Stimulated activated CD8-positive, alpha-beta memory T cell treated with anti-CD3 and anti-CD28 coated beads, Interleukin-7, amount 100 ng/mL, for 24 hours (primary cell): ENCODE measurements around the gene ATP6V1E1.

Experiments
- DNase-seq: peaks from one replicate; pipeline ENCODE4 v3.0.0-alpha.2; 2020; ENCODE audit warnings: low read depth

Gene ATP6V1E1

DNA sequence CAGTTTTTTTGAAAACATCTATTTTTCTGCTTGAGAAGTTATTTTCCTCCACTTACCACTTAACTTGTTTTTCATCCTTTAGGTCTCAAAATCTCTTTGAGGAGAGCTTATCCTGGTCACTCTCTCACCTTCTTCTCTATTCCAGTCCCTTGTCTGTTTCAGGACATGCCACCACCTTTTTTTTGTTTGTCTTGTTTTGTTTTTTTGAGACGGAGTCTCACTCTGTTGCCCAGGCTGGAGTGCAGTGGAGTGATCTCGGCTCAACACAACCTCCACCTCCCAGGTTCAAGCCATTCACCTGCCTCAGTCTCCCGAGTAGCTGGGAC is 5.4 kb upstream of the ATP6V1E1 start:
- no peak for DNase-seq

DNA sequence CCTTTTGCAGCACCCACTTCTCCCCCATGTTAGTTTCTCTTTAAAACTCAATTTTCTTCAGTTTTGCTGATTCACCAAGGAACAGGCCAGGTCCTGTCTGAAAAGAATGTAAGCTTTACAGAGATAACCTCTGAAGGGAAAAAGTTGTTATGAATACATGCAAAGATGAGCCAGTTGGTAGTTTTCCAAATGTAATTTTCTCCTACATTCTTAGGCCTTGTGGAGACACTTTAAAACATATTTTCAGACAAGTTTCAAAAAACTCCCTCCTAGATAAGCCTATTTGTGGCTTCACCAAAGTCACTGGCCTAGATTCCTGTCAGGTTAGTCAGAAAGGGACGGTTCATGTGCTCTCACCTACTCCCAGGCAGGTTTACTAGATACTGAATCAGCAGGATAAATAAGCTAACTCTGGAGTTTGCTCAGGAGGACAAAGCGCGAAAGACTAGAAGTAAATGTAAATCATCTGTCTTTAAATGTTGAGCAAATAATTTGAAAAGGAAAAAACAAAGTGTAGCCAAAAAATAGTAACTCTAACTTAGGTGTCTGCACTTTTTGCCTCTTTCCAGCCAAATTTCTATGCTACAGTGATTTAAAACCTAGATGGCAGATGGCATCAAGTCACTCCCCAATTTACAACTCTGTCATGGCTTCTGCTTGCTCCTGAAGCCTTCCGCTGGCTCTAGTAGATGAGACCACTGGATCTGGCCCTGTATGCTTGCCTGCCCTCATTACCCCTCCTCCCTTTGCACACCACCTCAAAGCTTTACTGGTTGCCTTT is 4.9 kb upstream of the ATP6V1E1 start:
- DNase-seq: no peak

DNA sequence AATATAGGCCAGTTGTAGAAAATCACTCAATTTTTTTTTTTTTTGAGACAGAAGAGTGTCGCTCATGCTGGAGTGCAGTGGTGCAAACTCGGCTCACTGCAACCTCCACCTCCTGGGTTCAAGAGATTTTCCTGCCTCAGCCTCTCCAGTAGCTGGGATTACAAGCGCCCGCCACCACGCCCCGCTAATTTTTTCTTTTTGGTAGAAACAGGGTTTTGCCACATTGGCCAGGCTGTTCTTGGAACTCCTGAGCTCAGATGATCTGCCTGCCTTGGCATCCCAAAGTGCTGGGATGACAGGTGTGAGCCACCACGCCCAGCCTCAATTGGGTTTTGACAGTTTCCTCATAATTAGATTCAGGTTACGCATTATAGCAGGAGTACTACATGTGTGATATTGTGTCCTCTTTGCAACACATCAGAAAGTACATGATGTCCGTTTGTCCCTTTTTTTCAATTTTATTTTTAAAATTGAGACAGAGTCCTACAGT is 2.6 kb upstream of the ATP6V1E1 start:
- no peak for DNase-seq

DNA sequence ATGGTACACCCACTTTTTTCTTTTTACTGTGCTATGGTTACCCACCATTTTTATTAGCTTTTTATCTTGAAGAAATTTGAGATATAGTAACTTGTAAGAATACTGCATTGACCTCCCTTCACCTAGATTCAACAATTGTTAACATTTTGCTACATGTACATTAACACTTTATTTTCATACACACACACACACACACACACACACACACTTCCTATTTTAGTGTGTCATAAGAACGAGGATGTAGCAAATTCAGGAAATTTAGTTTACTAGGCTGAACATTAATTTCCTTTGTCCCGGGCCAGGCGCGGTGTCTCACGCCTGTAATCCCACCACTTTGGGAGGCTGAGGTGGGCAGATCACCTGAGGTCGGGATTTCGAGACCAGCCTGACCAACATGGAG is 1.1 kb upstream of the ATP6V1E1 start:
- no peak for DNase-seq

DNA sequence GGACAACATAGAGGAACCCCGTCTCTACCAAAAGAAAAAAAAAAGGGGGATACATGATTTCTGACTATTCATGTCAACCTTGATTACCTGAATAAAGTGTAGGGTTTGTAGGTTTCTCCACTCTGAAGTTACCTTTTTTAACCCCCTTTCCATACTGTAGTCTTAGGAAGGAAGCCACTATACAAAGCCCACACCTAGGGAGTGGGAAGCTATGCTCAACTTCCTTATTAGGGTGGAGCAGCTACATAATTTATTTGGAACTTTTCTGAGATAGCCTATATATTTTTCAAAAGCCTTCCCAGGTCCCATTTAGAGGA is 582 bp upstream of the ATP6V1E1 start:
- DNase-seq: no peak

DNA sequence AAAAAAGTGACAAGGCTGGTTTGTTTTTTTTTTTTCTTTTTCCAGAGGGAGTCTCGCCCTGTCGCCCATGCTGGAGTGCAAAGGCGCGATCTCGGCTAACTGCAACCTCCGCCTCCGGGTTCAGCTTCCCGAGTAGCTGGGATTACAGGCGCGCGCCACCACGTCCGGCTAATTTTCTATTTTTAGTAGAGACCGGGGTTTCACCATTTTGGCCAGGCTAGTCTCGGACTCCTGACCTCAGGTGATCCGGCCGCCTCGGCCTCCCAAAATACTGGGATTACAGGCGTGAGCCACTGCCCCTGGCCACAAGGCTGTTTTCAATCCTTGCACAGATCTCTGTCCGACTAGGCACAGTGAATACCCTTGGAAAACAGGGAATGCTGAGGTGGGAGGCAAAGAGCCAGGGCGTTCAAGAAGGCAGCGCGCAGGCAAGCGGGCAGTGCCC is 566 bp downstream of the ATP6V1E1 start:
- no peak for DNase-seq

DNA sequence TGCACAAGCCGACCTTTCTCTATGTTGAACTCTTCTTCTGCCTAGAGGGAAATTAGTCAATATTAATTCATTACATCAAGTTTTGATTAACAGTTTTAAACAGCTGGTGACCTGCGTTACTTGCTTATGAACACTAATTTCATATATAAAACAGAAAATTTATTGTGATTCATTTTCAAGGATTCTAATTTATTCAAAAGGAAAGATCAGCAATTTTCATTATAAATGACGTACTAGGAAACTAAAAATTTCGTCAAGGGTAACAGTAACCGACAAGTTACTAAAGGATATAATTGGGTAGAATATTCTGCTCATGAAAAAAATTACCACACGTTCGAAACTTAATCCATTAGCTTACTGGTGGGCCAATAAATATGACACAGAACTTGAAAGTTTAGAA is 15.3 kb downstream of the ATP6V1E1 start:
- DNase-seq: no peak

DNA sequence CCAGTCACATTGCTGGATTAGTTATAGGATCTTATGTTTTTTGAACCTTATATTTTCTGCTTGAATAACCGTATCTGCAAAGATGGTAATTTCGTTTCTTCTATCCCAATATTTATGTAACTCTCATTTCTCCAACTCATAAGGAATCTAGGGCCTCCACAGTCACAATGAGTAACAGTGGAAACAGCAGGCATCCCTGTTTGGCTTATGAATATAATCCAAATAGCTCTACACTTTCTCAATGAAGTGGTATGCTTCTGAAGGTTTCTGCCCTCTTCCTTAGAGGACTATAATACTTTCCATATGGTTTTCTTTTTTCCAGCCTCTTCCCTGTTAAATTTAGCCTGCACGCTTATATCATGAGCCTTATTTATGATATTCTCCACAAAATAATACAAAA is 16.5 kb downstream of the ATP6V1E1 start:
- DNase-seq: no peak

DNA sequence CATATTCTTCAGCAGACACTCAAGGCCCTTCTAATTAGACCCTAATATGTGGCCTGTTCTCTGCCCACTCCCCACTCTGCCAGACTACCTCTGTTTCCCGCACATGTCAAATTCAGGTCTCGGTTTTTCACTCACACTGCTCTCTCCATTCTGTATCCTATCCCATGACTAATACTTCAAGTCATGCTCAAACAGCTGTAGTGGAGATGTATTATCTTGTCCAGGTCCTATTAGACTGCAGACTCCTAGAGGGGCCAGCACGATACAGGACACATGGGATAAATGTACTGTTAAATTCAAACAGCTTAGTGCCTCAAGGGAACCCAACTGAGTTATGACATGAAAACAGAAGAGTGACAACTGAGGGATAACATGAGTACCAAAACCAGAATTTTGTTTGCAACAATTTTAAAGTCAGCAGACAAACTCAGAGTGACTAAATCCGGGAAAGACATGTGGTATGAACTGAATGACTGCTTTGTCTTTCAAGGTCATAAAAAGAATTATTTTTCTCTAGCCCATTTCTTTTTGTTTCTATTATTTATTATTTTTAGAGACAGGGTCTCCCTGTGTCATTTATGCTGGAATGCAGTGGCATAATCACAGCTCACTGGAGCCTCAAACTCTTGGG is 20.5 kb downstream of the ATP6V1E1 start:
- DNase-seq: no peak

DNA sequence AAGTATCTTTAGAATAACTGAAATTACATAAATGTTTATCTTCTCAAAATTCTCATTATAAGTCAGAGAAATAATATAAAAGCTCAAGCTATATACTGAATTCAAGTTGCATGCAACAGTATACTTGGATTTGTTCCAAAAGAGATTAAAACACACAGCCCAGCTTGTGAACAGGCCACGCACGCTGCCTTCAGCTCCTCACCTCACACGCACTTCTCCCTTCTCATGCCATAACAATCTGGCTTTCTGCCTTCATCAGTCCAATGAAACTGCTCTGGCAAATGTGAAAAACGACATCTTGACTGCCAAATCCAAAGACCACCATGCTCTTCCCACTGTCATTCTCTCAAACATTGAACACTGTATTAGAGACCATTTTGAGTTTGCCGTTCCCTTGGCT is 22.1 kb downstream of the ATP6V1E1 start:
- DNase-seq: no peak

DNA sequence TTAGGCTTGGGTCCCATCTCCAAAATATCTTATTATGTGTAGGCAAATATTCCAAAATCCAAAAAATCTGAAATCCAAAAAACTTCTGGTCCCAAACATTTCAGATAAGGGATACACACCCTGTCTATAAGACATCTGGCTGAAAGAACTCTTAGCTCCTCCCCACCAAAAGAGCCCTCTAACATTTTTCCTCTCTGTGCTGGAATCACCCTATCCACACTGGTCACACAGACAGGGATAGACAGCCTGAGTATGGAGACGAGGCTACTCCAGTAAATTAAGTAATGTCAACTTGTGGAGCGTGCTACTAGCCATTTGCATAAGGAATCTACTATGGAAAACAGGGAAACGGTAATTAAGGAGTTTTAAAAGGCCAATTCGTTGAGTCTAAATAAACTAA is 24.9 kb downstream of the ATP6V1E1 start:
- no peak for DNase-seq

DNA sequence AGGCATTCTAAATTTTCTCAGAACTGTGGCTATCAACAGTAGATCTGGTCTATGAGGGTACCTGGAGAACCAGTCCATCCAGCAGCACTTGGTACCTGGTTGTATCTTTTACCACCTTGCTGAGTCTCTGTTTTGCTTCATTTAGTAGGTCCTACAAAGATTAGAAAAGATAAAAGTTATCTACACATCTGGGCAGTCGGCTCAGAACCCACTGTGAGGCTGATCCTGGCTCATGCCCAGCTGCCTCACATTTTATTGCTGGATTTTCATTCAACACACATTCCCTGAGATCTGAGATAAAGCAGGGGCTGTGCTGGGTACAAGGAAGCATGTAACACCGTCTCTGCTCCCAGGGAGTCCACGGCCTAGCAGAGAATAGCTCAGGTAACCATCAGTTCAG is 27.5 kb downstream of the ATP6V1E1 start:
- no peak for DNase-seq

DNA sequence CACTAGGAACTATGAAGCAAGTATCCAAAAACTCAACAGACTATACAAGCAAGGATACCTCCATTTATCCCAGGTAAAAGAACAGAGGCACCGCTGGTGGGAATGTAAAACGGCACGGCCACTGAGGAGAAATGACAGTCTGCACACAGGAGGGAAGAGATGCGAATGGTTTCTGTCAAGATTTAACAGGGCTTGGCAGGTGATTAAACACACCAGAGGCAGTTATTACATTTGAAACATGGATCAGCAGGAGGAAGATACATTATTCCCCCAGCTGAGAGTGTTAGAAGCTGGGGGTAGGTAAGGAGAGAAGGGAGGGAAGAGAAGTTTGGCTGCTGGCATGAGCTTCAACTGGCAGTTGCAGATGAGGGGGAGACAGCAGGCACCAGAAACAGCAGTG is 30.2 kb downstream of the ATP6V1E1 start:
- no peak for DNase-seq

DNA sequence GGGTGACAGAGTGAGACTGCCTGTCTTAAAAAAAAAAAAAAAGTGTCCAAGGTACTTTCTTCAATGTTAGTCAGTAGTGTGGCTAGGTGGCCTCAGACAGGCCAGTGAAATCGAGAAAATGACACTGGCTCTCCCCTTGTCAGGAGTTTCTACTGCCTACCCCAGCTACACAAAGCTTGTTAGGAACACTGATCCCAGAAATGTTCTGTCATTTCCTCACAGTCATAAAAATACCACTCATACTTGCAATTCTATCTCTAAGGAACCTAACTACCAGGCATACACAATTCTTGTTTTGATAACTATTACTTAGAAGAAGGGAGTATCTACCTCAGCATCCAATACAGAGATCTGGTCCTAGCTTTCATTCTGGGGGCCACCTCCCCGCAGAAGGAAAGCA is 31.3 kb downstream of the ATP6V1E1 start:
- DNase-seq: no peak

DNA sequence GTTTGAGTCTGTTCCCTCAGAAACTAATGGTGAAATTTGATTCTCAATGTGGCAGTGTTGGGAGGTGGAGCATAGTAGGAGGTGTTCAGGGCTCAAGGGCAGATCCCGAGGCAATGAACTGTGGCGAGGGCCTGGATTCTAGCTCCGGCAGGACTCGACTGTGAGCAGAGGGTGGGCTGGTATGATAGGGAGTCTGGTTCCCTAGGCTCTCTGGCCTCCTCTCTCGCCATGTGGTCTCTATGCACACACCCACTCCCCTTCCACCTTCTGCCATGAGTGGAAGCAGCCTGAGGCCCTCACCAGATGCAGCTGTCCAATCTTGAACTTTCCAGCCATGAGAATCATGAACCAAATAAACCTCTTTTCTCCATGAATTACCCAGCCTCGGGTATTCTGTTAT is 32.3 kb downstream of the ATP6V1E1 start:
- DNase-seq: no peak

DNA sequence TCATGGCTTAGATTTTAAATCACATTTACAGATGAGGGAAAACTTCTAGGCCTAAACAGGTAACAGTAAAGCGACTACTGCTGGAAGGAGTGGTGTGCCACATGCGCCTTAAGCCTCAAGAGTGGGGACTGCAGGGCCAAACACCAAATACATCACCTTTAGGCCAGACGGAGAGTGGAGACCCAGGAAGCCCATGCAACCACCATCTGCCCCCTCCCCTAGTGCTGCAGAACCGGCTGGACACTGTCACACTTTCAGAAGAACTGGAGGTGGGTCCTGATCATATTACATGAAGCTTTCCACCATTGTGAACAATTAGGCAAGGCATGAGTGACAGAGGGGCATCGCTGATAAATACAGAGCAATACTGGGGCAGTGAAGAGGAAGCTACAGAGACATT is 36.3 kb downstream of the ATP6V1E1 start:
- no peak for DNase-seq

DNA sequence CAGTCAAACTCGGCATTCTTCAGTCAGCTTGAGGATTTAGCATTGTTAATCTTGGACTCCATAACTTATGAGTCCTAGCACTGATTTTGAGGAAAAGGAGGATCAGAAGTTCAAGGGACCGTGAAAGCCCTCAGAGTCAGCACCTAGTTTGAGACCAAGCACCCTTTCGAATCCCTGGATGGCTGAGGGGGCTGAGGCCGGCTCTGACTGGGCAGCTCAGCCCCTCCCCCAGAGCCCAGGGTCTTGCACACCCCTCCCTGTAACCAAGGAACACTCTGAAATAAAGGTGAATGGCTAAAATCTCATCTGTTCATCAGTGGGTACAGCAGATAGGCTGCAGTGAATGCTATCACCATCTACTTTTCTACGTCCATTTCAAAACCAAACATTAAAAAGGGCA is 38.0 kb downstream of the ATP6V1E1 start:
- DNase-seq: no peak

DNA sequence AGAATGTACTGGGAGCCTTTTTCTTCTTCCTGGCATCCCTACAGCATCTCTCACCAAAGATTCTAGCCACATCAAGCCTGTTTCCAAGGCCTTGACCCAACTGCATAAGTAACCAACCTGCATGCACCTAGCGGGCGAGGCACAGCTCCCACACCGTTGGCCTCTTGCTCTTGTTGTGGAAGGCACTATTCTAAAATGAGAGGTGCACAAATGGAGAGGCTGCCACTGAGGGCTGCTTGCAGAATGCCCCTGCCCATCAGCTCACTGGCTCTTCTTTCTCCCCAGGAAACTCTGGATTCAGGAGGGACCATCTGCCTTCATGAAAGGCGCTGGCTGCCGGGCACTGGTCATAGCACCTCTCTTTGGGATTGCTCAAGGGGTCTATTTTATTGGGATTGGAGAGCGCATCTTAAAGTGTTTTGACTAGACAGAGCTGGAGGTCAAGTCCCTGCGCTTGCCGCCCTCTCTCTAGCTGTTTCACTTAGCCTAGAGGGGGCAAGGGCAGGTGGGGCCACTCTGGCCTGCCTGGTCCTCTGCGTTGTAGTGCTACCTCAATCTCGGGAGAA is 38.7 kb downstream of the ATP6V1E1 start:
- DNase-seq: no peak

DNA sequence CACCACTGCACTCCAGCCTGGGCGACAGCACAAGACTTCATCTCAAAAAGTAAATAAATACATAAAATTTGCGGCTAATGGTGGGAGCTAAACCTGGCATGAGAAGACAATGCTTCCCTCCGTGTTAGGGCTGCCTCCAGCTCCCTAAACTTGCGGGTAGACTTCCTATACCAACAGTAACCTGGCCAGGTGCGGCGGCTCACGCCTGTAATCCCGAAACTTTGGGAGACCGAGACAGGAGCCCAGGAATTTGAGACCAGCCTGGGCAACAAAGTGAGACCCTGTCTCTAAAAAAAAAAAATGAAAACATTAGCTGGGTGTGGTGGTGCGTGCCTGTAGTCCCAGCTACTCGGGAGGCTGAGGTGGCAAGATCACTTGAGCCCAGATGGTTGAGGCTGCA is 39.9 kb downstream of the ATP6V1E1 start:
- no peak for DNase-seq

DNA sequence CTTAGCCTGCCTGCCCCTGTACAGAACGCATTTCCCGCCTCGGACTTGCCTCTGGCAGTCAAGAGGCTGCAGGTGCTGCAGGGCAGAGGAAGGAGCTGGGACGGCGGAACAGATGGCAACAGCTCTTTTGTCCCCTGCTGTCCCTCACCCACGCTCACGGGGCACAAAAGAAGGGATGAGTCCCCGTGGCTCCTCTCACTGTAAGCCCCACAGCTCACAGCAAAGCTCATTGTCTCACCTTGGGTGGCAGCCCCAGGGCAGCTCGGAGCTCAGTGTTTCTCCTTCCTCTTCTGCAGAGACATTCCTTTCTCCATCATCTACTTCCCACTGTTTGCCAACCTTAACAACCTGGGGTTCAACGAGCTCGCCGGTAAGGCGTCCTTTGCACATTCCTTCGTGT is 40.9 kb downstream of the ATP6V1E1 start:
- DNase-seq: no peak

DNA sequence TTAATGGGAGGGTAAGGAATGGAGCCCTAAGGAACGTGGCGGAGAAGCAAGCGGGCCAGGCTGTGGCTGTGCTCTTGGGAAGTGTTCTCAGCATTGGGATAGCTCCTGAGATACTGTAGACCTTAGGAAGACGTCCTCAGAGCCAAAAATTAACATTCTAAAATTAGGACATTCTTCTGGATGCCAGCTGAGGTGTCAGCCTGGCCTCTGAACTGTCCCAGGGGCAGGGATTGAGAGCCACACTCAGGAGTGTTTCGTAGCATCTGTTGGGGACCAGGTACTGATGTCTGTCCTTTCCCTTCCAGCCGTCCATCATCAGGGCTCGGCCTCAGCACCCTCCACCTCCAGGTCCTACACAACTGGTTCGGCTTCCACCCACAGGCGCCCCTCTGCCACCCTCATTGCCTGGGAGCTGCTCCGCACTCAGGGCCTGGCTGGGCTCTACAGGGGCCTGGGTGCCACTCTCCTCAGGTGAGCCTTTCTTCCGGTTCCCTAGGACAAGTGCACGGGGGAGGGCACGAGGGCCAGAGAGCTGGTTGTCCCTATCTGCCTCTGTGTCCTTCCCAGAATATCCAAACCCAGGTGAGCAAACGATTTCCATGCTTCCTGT is 41.6 kb downstream of the ATP6V1E1 start:
- no peak for DNase-seq

DNA sequence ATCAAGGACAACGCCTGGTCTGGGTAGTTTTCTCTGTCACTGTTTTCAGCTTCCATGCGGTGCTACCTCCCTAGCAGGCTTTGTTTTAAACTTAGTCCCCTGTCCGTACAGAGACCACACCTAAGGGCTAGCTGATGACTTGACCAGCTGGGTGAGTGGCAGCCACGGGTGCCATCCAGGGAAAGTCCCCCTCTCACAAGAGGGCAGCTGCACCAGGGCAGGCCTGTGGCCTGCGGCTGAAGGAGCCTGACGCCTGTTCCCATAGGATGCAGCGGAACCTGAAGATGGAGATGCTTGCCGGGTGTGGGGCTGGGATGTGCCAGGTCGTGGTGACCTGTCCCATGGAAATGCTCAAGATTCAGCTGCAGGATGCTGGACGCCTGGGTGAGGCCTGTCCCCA is 45.4 kb downstream of the ATP6V1E1 start:
- no peak for DNase-seq

DNA sequence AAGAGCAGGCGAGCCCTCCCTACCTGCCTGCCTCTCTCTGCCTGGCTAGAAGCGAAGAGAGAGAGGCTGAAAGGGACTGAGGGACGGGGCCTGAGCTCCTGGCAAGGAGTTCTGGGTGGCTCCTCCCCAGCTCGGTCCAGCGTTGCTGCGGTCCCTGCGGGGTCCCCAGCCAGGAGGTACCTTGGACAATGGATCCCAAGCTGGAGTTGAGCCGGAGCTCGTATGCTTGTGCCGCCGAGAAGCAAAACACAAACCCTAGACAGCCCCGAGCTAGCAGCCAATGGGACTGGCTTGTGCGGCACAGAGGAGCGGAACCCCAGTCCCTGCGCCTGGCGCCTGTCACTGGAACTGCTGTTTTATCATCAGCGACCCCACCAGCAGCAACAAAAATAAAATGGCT is 46.9 kb downstream of the ATP6V1E1 start:
- DNase-seq: no peak
